HepG2 (cell line): Measurements from ENCODE around the gene RNU7-1. TPM values are rescaled to one million over a fixed set of nuclear protein-coding genes. Genes with fewer than 3 reads are reported as not detected.

ENCODE experiments used
- ATAC-seq: fragments of 200-7000 bp; cut with Tn5 transposase; 3 replicates; pipeline ENCODE4 v1.9.1; 2020; ENCODE audit warnings: mild to moderate bottlenecking, moderate library complexity
- BruUV-seq: library from RNA; stranded (reverse); fragments of 400-500 nt; replicated peaks from 2 replicates; lab custom pipeline; 2021; lab: Mats Ljungman, UMichigan
- CTCF ChIA-PET: fragments of 300-600 bp; formaldehyde crosslinking; extraction: SDS; loops from one replicate; lab custom pipeline; 2021; ENCODE audit warnings: low total read pairs, inconsistent platforms, low intra/inter-chr PET ratio; lab: Yijun Ruan, JAX
- POLR2A ChIA-PET: fragments of 350-600 bp; sonication (Branson Sonifier 250); formaldehyde crosslinking; loops from one replicate; lab custom pipeline; 2020; ENCODE audit warnings: antibody characterized with exemption, inconsistent platforms; lab: Yijun Ruan, JAX
- DNase-seq: peaks from one replicate; pipeline ENCODE4 v3.0.0-alpha.2; 2015; ENCODE audit warnings: low spot score
- FAIRE-seq: peaks from 3 replicates; lab custom pipeline; 2011; peaks lifted over from hg19 to GRCh38; lab: Jason Lieb, UNC
- H2AFZ ChIP-seq: one replicate; pipeline ENCODE4 v1.6.1; 2011; ENCODE audit warnings: low read length, inconsistent platforms
- H3K27ac ChIP-seq: fragments of 300-600 bp; 3 replicates; pipeline ENCODE4 v1.8.0; 2011; ENCODE audit warnings: mixed run types, mild to moderate bottlenecking, mixed read lengths, low read length, inconsistent platforms; ENCODE audit not compliant: insufficient read depth; ENCODE audit errors: extremely low read length
- H3K27me3 ChIP-seq, 2 experiments: fragments of 200-600 bp in 1 of 2; 2 replicates in 1 of 2; 3 replicates in 1 of 2; pipeline versions ENCODE4 v1.6.0 to v1.8.0; 2011; ENCODE audit warnings: low read length in 2 of 2, mild to moderate bottlenecking in 2 of 2, moderate library complexity in 2 of 2, inconsistent platforms in 1 of 2; ENCODE audit not compliant: insufficient read depth in 2 of 2, control insufficient read depth in 1 of 2
- H3K36me3 ChIP-seq, 2 experiments: fragments of 200-600 bp in 1 of 2; replicated peaks in 1 of 2; 2 replicates in 1 of 2; 3 replicates in 1 of 2; pipeline versions ENCODE4 v1.5.1 to v1.8.0; 2011; ENCODE audit warnings: low read length in 2 of 2, inconsistent platforms in 1 of 2; ENCODE audit not compliant: insufficient read depth in 2 of 2, control insufficient read depth in 1 of 2
- H3K4me1 ChIP-seq: 2 replicates; pipeline ENCODE4 v1.5.1; 2012; ENCODE audit warnings: low read length, inconsistent platforms; ENCODE audit not compliant: insufficient read depth
- H3K4me2 ChIP-seq: 2 replicates; pipeline ENCODE4 v1.6.0; 2011; ENCODE audit warnings: low read depth, low read length, inconsistent platforms
- H3K4me3 ChIP-seq, 3 experiments: fragments of 200-600 bp in 1 of 3; sonication (generic), shearing (Covaris generic) in 1 of 3; replicated peaks in 1 of 3; 2 replicates each; pipeline ENCODE4 v1.5.1; 2011 to 2016; ENCODE audit warnings: low read length in 3 of 3, inconsistent platforms in 2 of 3, low read depth in 2 of 3, mild to moderate bottlenecking in 2 of 3, control low read depth in 1 of 3, mixed read lengths in 1 of 3; ENCODE audit not compliant: insufficient read depth in 1 of 3
- H3K79me2 ChIP-seq: one replicate; pipeline ENCODE4 v1.6.1; 2011; ENCODE audit warnings: low read length, inconsistent platforms; ENCODE audit not compliant: insufficient read depth
- H3K9ac ChIP-seq: 2 replicates; pipeline ENCODE4 v1.6.0; 2011; ENCODE audit warnings: mild to moderate bottlenecking, low read depth, low read length, inconsistent platforms; ENCODE audit not compliant: insufficient read depth
- H3K9me3 ChIP-seq: 2 replicates; pipeline ENCODE4 v1.5.1; 2012; ENCODE audit warnings: mild to moderate bottlenecking, low read length
- H4K20me1 ChIP-seq: 2 replicates; pipeline ENCODE4 v1.6.0; 2011; ENCODE audit warnings: inconsistent platforms, mild to moderate bottlenecking, low read length, moderate library complexity; ENCODE audit not compliant: insufficient read depth
- ARNT ChIP-seq: fragments of 450-650 bp; IDR thresholded peaks from 2 replicates; pipeline ENCODE4 v1.6.1; 2017
- CC2D1A ChIP-seq: sonication (generic); formaldehyde crosslinking; IDR thresholded peaks from 2 replicates; pipeline ENCODE4 v1.8.1; 2023; ENCODE audit warnings: mild to moderate bottlenecking, missing genetic modification reagents
- CHD4 ChIP-seq: fragments of 200-600 bp; sonication (generic); IDR thresholded peaks from 2 replicates; pipeline ENCODE4 v1.7.0; 2017; ENCODE audit warnings: mild to moderate bottlenecking, low read length, borderline replicate concordance
- DPF2 ChIP-seq: sonication (generic); formaldehyde crosslinking; IDR thresholded peaks from 2 replicates; pipeline ENCODE4 v1.4.0; 2020; ENCODE audit warnings: mild to moderate bottlenecking, low read depth, missing genetic modification reagents, borderline replicate concordance
- MATR3 ChIP-seq: sonication (generic); formaldehyde crosslinking; IDR thresholded peaks from 2 replicates; pipeline ENCODE4 v1.4.0; 2020; ENCODE audit warnings: missing genetic modification reagents
- ZNF180 ChIP-seq: sonication (generic); formaldehyde crosslinking; IDR thresholded peaks from 2 replicates; pipeline ENCODE4 v1.4.0; 2020; ENCODE audit warnings: low read depth, missing genetic modification reagents, borderline replicate concordance
- ZNF251 ChIP-seq: sonication (generic); formaldehyde crosslinking; IDR thresholded peaks from 2 replicates; pipeline ENCODE4 v1.9.0; 2021; ENCODE audit warnings: mild to moderate bottlenecking, missing genetic modification reagents
- ZNF292 ChIP-seq: sonication (generic); formaldehyde crosslinking; IDR thresholded peaks from 2 replicates; pipeline ENCODE4 v1.8.1; 2022; ENCODE audit warnings: mild to moderate bottlenecking, low read depth, missing genetic modification reagents, borderline replicate concordance
- ZNF484 ChIP-seq: sonication (generic); formaldehyde crosslinking; IDR thresholded peaks from 2 replicates; pipeline ENCODE4 v1.5.1; 2020; ENCODE audit warnings: mild to moderate bottlenecking, low read depth, missing genetic modification reagents, borderline replicate concordance
- WGBS: methylation state at CpG from one replicate; pipeline ENCODE4 v1.1.6; 2017; ENCODE audit warnings: low lambda C conversion rate; 5-methylcytosine and 5-hydroxymethylcytosine counted together
- in situ Hi-C: cut with HindIII; loops from 2 replicates; pipeline ENCODE4 v1.10.0; 2017; ENCODE audit warnings: low pct_unique_long_range_greater_than_20kb; ENCODE audit not compliant: extremely low pct_ligation_motif_present
- intact Hi-C: fragments of 100-400 bp; cut with micrococcal nuclease; formaldehyde crosslinking; loops from one replicate; pipeline ENCODE4 v1.10.0; 2022; ENCODE audit not compliant: unreplicated experiment
- polyA plus RNA-seq, 8 experiments: library from polyadenylated mRNA; depleted of rRNA in 3 of 8; stranded (reverse) in 7 of 8; unstranded in 1 of 8; fragments of >200 nt; fragmentation: Illumina TruSeq in 4 of 8; extraction: Trizol in 4 of 8; gene quantifications; 2 replicates each; pipeline versions ENCODE4 v1.2.1 to v1.2.3, GENCODE V29; 2011 to 2016; ENCODE audit warnings: low read depth in 4 of 8, missing spikeins in 1 of 8, mixed read lengths in 1 of 8; ENCODE audit not compliant: insufficient read depth in 1 of 8
- total RNA-seq, 5 experiments: library from RNA; depleted of rRNA; stranded (reverse); fragments of >200 nt; fragmentation: Illumina TruSeq; extraction: Trizol; gene quantifications; 2 replicates each; pipeline ENCODE4 v1.2.3, GENCODE V29; 2016; ENCODE audit warnings: low read depth in 1 of 5
- TF ChIP-seq, protein P1 (sequence below): sonication (generic); formaldehyde crosslinking; IDR thresholded peaks from 2 replicates; pipeline ENCODE4 v1.4.0; 2020; ENCODE audit warnings: missing genetic modification reagents

The RNU7-1 gene
- total and polyA plus RNA-seq, 2 of the 13 experiments (the other 11 are each of a cell fraction or from before 2014, with no cell fraction given): not detected

DNA sequence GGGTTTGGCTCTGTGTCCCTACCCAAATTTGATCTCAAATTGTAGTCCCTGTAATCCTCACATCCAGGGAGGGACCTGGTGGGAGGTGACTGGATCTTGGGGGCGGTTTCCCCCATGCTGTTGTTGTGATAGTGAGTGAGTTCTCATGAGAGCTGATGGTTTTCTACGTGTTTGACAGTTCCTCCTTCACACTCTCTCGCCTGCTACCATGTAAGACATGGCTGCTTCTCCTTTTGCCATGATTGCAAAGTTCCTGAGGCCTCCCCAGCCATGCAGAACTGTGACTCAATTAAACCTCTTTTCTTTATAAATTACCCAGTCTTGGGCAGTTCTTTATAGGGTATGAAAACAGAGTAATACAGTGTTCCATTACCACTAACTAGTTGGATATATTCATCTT, 49.3 kb upstream of the RNU7-1 start:
- intact Hi-C loops: no loop called here
- CTCF ChIA-PET: no interaction called here
- Histone ChIP-seq H3K27ac (no peak overlapping the region), H3K36me3 (no peaks in the 10 kb centered on the region), H3K4me2 (no peak overlapping the region), H3K27me3 (no peaks in the 10 kb centered on the region; a peak in 1 of 5 replicates), H3K9ac (no peak overlapping the region), H3K79me2 (no peaks in the 10 kb centered on the region), H3K4me1 (peaks cover 28% of the 10 kb centered on the region), H2AFZ (no peak overlapping the region), H3K4me3 (no peak overlapping the region), H4K20me1 (no peaks in the 10 kb centered on the region), H3K9me3 (no peaks in the 10 kb centered on the region)
- DNase-seq (no peak), ATAC-seq (no peak), FAIRE-seq (no peak)
- TF ChIP-seq ZNF484 (CRISPR knock-in tag): no peak
- no peak for TF ChIP-seq CHD4
- TF ChIP-seq, protein P1, sequence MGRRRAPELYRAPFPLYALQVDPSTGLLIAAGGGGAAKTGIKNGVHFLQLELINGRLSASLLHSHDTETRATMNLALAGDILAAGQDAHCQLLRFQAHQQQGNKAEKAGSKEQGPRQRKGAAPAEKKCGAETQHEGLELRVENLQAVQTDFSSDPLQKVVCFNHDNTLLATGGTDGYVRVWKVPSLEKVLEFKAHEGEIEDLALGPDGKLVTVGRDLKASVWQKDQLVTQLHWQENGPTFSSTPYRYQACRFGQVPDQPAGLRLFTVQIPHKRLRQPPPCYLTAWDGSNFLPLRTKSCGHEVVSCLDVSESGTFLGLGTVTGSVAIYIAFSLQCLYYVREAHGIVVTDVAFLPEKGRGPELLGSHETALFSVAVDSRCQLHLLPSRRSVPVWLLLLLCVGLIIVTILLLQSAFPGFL (CRISPR knock-in tag): no peak
- no peak for TF ChIP-seq ARNT
- TF ChIP-seq DPF2: no peak
- no peak for TF ChIP-seq ZNF251 (CRISPR knock-in tag)
- TF ChIP-seq ZNF292 (CRISPR knock-in tag): no peak
- no peak for TF ChIP-seq ZNF180 (CRISPR knock-in tag)
- no peak for TF ChIP-seq MATR3 (CRISPR knock-in tag)
- TF ChIP-seq CC2D1A (CRISPR knock-in tag): no peak
- POLR2A ChIA-PET: interaction anchor here (0.8 kb wide), 1 partner anchor 21 kb away, joined by 3 read pairs; the partner anchor contains the start of gene SPSB2
- WGBS: 95% methylated on average over 3 of the region's 3 CpGs
- in situ Hi-C loops: no loop called here
- no TSS peak for BruUV-seq
